ENCODE results near the gene RHBDF1.

Gene RHBDF1

GRCh38 chr16:63998-64913, 8.2 kb downstream of the RHBDF1 start:
- TF ChIP-seq NFIC (IDR thresholded peaks at IDR 0.05) = no peak
- TF ChIP-seq, protein P1, sequence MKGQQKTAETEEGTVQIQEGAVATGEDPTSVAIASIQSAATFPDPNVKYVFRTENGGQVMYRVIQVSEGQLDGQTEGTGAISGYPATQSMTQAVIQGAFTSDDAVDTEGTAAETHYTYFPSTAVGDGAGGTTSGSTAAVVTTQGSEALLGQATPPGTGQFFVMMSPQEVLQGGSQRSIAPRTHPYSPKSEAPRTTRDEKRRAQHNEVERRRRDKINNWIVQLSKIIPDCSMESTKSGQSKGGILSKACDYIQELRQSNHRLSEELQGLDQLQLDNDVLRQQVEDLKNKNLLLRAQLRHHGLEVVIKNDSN (IDR thresholded peaks at IDR 0.05) = no peak
- TF ChIP-seq EP300 (IDR thresholded peaks at IDR 0.05; ENCODE audit: borderline replicate concordance) = no peak
- TF ChIP-seq CEBPB (IDR thresholded peaks at IDR 0.05) = no peak
- no peak for TF ChIP-seq TAF1 (IDR thresholded peaks at IDR 0.05; ENCODE audit: low read depth)
- no peak for TF ChIP-seq ZBTB7A (IDR thresholded peaks at IDR 0.05; ENCODE audit: low read depth)
- TF ChIP-seq, protein P2, sequence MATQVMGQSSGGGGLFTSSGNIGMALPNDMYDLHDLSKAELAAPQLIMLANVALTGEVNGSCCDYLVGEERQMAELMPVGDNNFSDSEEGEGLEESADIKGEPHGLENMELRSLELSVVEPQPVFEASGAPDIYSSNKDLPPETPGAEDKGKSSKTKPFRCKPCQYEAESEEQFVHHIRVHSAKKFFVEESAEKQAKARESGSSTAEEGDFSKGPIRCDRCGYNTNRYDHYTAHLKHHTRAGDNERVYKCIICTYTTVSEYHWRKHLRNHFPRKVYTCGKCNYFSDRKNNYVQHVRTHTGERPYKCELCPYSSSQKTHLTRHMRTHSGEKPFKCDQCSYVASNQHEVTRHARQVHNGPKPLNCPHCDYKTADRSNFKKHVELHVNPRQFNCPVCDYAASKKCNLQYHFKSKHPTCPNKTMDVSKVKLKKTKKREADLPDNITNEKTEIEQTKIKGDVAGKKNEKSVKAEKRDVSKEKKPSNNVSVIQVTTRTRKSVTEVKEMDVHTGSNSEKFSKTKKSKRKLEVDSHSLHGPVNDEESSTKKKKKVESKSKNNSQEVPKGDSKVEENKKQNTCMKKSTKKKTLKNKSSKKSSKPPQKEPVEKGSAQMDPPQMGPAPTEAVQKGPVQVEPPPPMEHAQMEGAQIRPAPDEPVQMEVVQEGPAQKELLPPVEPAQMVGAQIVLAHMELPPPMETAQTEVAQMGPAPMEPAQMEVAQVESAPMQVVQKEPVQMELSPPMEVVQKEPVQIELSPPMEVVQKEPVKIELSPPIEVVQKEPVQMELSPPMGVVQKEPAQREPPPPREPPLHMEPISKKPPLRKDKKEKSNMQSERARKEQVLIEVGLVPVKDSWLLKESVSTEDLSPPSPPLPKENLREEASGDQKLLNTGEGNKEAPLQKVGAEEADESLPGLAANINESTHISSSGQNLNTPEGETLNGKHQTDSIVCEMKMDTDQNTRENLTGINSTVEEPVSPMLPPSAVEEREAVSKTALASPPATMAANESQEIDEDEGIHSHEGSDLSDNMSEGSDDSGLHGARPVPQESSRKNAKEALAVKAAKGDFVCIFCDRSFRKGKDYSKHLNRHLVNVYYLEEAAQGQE (IDR thresholded peaks at IDR 0.05; ENCODE audit: low read depth) = no peak
- no peak for TF ChIP-seq EGR1 (IDR thresholded peaks at IDR 0.05)
- no peak for TF ChIP-seq FOXM1 (IDR thresholded peaks at IDR 0.05; ENCODE audit: borderline replicate concordance, low read depth)
- TF ChIP-seq, protein P3, sequence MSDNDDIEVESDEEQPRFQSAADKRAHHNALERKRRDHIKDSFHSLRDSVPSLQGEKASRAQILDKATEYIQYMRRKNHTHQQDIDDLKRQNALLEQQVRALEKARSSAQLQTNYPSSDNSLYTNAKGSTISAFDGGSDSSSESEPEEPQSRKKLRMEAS (IDR thresholded peaks at IDR 0.05) = no peak
- TF ChIP-seq CREB1 (IDR thresholded peaks at IDR 0.05; ENCODE audit: low read depth) = no peak

DNA sequence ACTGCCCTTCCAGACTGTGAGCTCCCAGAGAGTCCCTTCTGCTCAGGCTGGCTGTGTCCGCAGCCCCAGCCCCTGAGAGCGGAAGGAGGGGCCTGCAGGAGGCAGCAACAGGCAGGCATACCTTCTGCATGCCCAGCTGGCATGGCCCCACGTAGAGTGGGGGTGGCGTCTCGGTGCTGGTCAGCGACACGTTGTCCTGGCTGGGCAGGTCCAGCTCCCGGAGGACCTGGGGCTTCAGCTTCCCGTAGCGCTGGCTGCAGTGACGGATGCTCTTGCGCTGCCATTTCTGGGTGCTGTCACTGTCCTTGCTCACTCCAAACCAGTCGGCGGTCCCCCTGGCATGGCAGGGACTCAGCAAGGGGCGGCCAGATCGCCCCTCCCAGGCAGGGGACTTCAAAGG, 9.0 kb downstream of the RHBDF1 start:
- no peak for TF ChIP-seq CREB1 (IDR thresholded peaks at IDR 0.05; ENCODE audit: low read depth)
- TF ChIP-seq, protein P1 (IDR thresholded peaks at IDR 0.05) = no peak
- no peak for TF ChIP-seq CEBPB (IDR thresholded peaks at IDR 0.05)
- TF ChIP-seq YY1 (IDR thresholded peaks at IDR 0.05; ENCODE audit: low read depth) = no peak
- no peak for TF ChIP-seq EP300 (IDR thresholded peaks at IDR 0.05; ENCODE audit: borderline replicate concordance)
- TF ChIP-seq, protein P3 (IDR thresholded peaks at IDR 0.05) = no peak
- no peak for TF ChIP-seq TCF12 (IDR thresholded peaks at IDR 0.05; ENCODE audit: low read depth)
- TF ChIP-seq ZBTB7A (IDR thresholded peaks at IDR 0.05; ENCODE audit: low read depth) = no peak
- no peak for TF ChIP-seq FOXM1 (IDR thresholded peaks at IDR 0.05; ENCODE audit: borderline replicate concordance, low read depth)
- no peak for TF ChIP-seq EGR1 (IDR thresholded peaks at IDR 0.05)
- TF ChIP-seq TEAD4 (IDR thresholded peaks at IDR 0.05) = no peak
- TF ChIP-seq RAD21 (IDR thresholded peaks at IDR 0.05; ENCODE audit: low read depth) = no peak
- no peak for TF ChIP-seq TAF1 (IDR thresholded peaks at IDR 0.05; ENCODE audit: low read depth)
- TF ChIP-seq, protein P2 (IDR thresholded peaks at IDR 0.05; ENCODE audit: low read depth) = no peak
- TF ChIP-seq NFIC (IDR thresholded peaks at IDR 0.05) = no peak

DNA sequence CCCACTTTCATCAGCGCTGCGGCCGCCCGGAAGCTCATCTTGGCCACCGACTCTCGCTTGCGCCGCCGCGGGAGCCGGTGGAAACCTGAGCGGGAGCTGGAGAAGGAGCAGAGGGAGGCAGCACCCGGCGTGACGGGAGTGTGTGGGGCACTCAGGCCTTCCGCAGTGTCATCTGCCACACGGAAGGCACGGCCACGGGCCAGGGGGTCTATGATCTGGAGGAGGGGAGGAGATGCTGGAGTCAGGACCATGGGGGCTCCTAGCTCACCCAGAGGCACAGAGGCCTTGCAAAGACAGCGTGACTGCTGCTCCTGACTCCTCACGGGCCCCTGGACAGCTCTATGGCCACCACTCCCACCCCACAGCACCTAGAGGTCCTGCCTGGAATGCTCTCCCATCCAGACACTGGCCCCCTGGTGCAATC, 9.5 kb downstream of the RHBDF1 start:
- TF ChIP-seq, protein P3 (IDR thresholded peaks at IDR 0.05) = no peak
- TF ChIP-seq CREB1 (IDR thresholded peaks at IDR 0.05; ENCODE audit: low read depth) (no peak), YY1 (IDR thresholded peaks at IDR 0.05; ENCODE audit: low read depth) (no peak), TCF12 (IDR thresholded peaks at IDR 0.05; ENCODE audit: low read depth) (no peak), TAF1 (IDR thresholded peaks at IDR 0.05; ENCODE audit: low read depth) (no peak), EGR1 (IDR thresholded peaks at IDR 0.05) (no peak)
- TF ChIP-seq, protein P2 (IDR thresholded peaks at IDR 0.05; ENCODE audit: low read depth) = no peak
